Heart left ventricle (tissue), 16 donors: ENCODE data around the gene CAMKK2. TPM values are rescaled to one million over a fixed set of nuclear protein-coding genes. Genes with fewer than 3 reads are reported as not detected.
"Not testable (repeated sequence)": the region's sequence is repeated elsewhere in the genome, so short reads cannot be mapped to it uniquely, and the experiment has no call there.

Experiments
- ATAC-seq, 4 donors: fragments of 200-7000 bp; cut with Tn5 transposase; one replicate each; pipeline ENCODE4 v1.9.1; 2020 to 2022; ENCODE audit warnings: moderate library complexity in 4 of 4, mild to moderate bottlenecking in 3 of 4, moderate number of reproducible peaks in 1 of 4
- DNase-seq, 5 donors: peaks; one replicate each; pipeline ENCODE4 v3.0.0-alpha.2; 2020
- H3K27ac ChIP-seq, 12 donors: fragments of 200-600 bp; sonication (generic) in 4 of 12; one replicate each; pipeline versions ENCODE4 v1.5.0 to v1.8.0; 2016 to 2022; ENCODE audit warnings: mild to moderate bottlenecking in 2 of 12
- H3K27me3 ChIP-seq, 9 donors: fragments of 200-600 bp; sonication (generic) in 2 of 9; one replicate each; pipeline versions ENCODE4 v1.5.1 to v1.8.0; 2016 to 2022; ENCODE audit warnings: mild to moderate bottlenecking in 3 of 9
- H3K36me3 ChIP-seq, 9 donors: fragments of 200-600 bp; sonication (generic) in 2 of 9; one replicate each; pipeline versions ENCODE4 v1.5.0 to v1.8.0; 2018 to 2022; ENCODE audit warnings: mild to moderate bottlenecking in 2 of 9
- H3K4me1 ChIP-seq, 12 donors: fragments of 200-600 bp; sonication (generic) in 4 of 12; one replicate each; pipeline versions ENCODE4 v1.5.0 to v1.8.0; 2016 to 2022; ENCODE audit warnings: mild to moderate bottlenecking in 3 of 12
- H3K4me3 ChIP-seq, 12 donors: fragments of 200-600 bp; sonication (generic) in 4 of 12; one replicate each; pipeline versions ENCODE4 v1.5.0 to v1.8.0; 2017 to 2022; ENCODE audit warnings: mild to moderate bottlenecking in 9 of 12, moderate library complexity in 4 of 12
- H3K9me3 ChIP-seq, 12 donors: fragments of 200-600 bp; sonication (generic) in 4 of 12; one replicate each; pipeline versions ENCODE4 v1.5.0 to v1.8.0; 2016 to 2022; ENCODE audit warnings: mild to moderate bottlenecking in 1 of 12
- CTCF ChIP-seq, 12 donors: fragments of 200-600 bp; sonication (generic) in 4 of 12; IDR thresholded peaks; one replicate each; pipeline versions ENCODE4 v1.5.0 to v1.8.0; 2018 to 2022; ENCODE audit warnings: antibody characterized with exemption in 12 of 12, mild to moderate bottlenecking in 5 of 12
- POLR2A ChIP-seq, 2 donors: fragments of 450-650 bp; IDR thresholded peaks; one replicate each; pipeline ENCODE4 v1.6.1; 2017; ENCODE audit warnings: antibody characterized with exemption in 2 of 2, mild to moderate bottlenecking in 2 of 2, moderate library complexity in 2 of 2
- WGBS, 4 donors: extraction: QIAGEN DNeasy Blood & Tissue Kit in 2 of 4; methylation state at CpG; one replicate each; pipeline versions ENCODE4 v1.1.5 to v1.1.7; 2013 to 2018; 5-methylcytosine and 5-hydroxymethylcytosine counted together
- intact Hi-C, 10 donors: fragments of 100-400 bp; cut with DNase I; formaldehyde crosslinking; loops; one replicate each; pipeline versions ENCODE4 v1.11.1 to v1.14.2; 2022
- polyA plus RNA-seq, 2 donors: library from polyadenylated mRNA; stranded (reverse); fragments of 200-250 nt; gene quantifications; one replicate each; pipeline ENCODE4 v1.2.3, GENCODE V29; 2013
- total RNA-seq, 9 donors: library from RNA; depleted of rRNA in 2 of 9; stranded (reverse); fragments of >200 nt in 2 of 9; fragmentation: NEBNext Ultra II Directional in 3 of 9; extraction: Animal tissue kit (Norgen Biotek cat#: 25700) in 3 of 9; gene quantifications; one replicate each; pipeline versions ENCODE4 v1.1.0 to v1.2.4, GENCODE V29; 2016 to 2023
- donor health status: ischemic (EF 13 %, LVEDD 7.1; RV severe dilation, severe dysfunction).
- donor health status: healthy with polysubstance abuse.
- donor health status: DM: no; HTN: yes; CAD: no.
- donor health status: DM: no; HTN: no; CAD: no.
- donor health status: ischemic (EF 25% LVEDD 6.9; RV normal size, moderate dysfunction).
- donor health status: ischemic (EF 25% LVEDD 5.7; RV mildly dilated, moderate dysfunction).
- donor health status: healthy.
- donor health status: DM: yes; HTN: yes; CAD: no.
- donor health status: ischemic (EF 35%, LVEDD 5.7; RV mildly dilated, moderate dysfunction).
- donor health status: nonischemic (EF 11% LVEDD 7.7; RV severe dilation, severe dysfunction).
- donor health status: DM: yes; HTN: yes; CAD: no.
- donor health status: PGD.
- donor health status: ischemic (EF 29% LVEDD 5.4; RV normal size, mild dysfunction).
- donor health status: nonischemic (EF 23%, LVEDD 6.1; RV moderate dilation, normal function).

The CAMKK2 gene
- total and polyA plus RNA-seq, 11 donors, result 7.4 to 28.2 (median 16.0) TPM

- intact Hi-C loops, result no loop called here
- no peak for TF ChIP-seq CTCF (IDR thresholded peaks at IDR 0.05)
- TF ChIP-seq POLR2A (IDR thresholded peaks at IDR 0.05), result no peak
- H3K9me3 ChIP-seq, result no peaks in the 10 kb centered on the region
- H3K27me3 ChIP-seq, result no peaks in the 10 kb centered on the region
- no peak for DNase-seq
- ATAC-seq, result no peak
- peaks cover 0 to 98% (median 76%) of the 10 kb centered on the region in 9 donors for H3K36me3 ChIP-seq
- WGBS, 4 donors, result 78 to 87% (median 84%) methylated on average over 6 of the region's 6 CpGs
- no peak overlapping the region for H3K4me3 ChIP-seq
- H3K4me1 ChIP-seq, result no peaks in the 10 kb centered on the region
- no peak overlapping the region for H3K27ac ChIP-seq
These were observed 35.1 kb downstream of the CAMKK2 start for GRCh38 chr12:121261398-121261797.

GRCh38 chr12:121260091-121260490 lies 36.4 kb downstream of the CAMKK2 start:
- no peak for TF ChIP-seq CTCF (IDR thresholded peaks at IDR 0.05)
- TF ChIP-seq POLR2A (IDR thresholded peaks at IDR 0.05), result no peak
- H3K36me3 ChIP-seq, result peaks cover 0 to 96% (median 68%) of the 10 kb centered on the region in 9 donors
- H3K9me3 ChIP-seq, result no peaks in the 10 kb centered on the region
- 90 to 96% (median 91%) methylated on average over 7 of the region's 7 CpGs for WGBS, 4 donors
- no peak for ATAC-seq
- no peak overlapping the region for H3K4me3 ChIP-seq
- no peaks in the 10 kb centered on the region for H3K27me3 ChIP-seq
- intact Hi-C loops, result no loop called here
- H3K27ac ChIP-seq, result no peak overlapping the region
- no peaks in the 10 kb centered on the region for H3K4me1 ChIP-seq
- DNase-seq, result no peak

- Histone ChIP-seq H3K4me3 (no peak overlapping the region), H3K27me3 (no peaks in the 10 kb centered on the region), H3K4me1 (no peaks in the 10 kb centered on the region), H3K36me3 (peaks cover 0 to 96% (median 74%) of the 10 kb centered on the region in 9 donors), H3K9me3 (no peaks in the 10 kb centered on the region), H3K27ac (no peak overlapping the region)
- intact Hi-C loops, result no loop called here
- TF ChIP-seq CTCF (IDR thresholded peaks at IDR 0.05), result no peak
- TF ChIP-seq POLR2A (IDR thresholded peaks at IDR 0.05), result no peak
- DNase-seq (no peak), ATAC-seq (no peak)
- 97 to 99% (median 98%) methylated on average over 11 of the region's 11 CpGs for WGBS, 4 donors
These were observed 37.4 kb downstream of the CAMKK2 start for GRCh38 chr12:121259074-121259473.

- WGBS, 4 donors, result 92 to 97% (median 95%) methylated on average over 8 of the region's 8 CpGs
- H3K27me3 ChIP-seq, H3K27ac ChIP-seq, H3K4me3 ChIP-seq, intact Hi-C loops, ATAC-seq, DNase-seq, H3K9me3 ChIP-seq, H3K4me1 ChIP-seq: not testable (repeated sequence)
- H3K36me3 ChIP-seq, result peaks cover 0 to 96% (median 76%) of the 10 kb centered on the region in 9 donors
These were observed 38.6 kb downstream of the CAMKK2 start for GRCh38 chr12:121257704-121258449.

GRCh38 chr12:121255433-121255832 lies 41.1 kb downstream of the CAMKK2 start:
- Histone ChIP-seq H3K9me3 (no peaks in the 10 kb centered on the region), H3K4me3 (no peak overlapping the region), H3K4me1 (no peaks in the 10 kb centered on the region), H3K36me3 (peaks cover 0 to 96% (median 80%) of the 10 kb centered on the region in 9 donors), H3K27me3 (no peaks in the 10 kb centered on the region), H3K27ac (no peak overlapping the region)
- intact Hi-C loops, result no loop called here
- TF ChIP-seq CTCF (IDR thresholded peaks at IDR 0.05) (no peak), POLR2A (IDR thresholded peaks at IDR 0.05) (no peak)
- DNase-seq (no peak), ATAC-seq (no peak)
- WGBS, 4 donors, result 86 to 94% (median 86%) methylated on average over 9 of the region's 9 CpGs
